GM19397 (cell line): ENCODE measurements around the gene CACUL1.
"Not testable (repeated sequence)": the region's sequence is repeated elsewhere in the genome, so short reads cannot be mapped to it uniquely, and the experiment has no call there.

Source experiments
- ATAC-seq: cut with Tn5 transposase; IDR thresholded peaks from one replicate; pipeline ENCODE4 v1.9.1; 2021; ENCODE audit warnings: mild to moderate bottlenecking, moderate library complexity; ENCODE audit not compliant: unreplicated experiment

CACUL1 gene

GRCh38 chr10:118692872-118693271 lies 61.9 kb downstream of the CACUL1 start:
- no peak for ATAC-seq

GRCh38 chr10:118689070-118689858 lies 65.5 kb downstream of the CACUL1 start:
- ATAC-seq, result no peak

DNA sequence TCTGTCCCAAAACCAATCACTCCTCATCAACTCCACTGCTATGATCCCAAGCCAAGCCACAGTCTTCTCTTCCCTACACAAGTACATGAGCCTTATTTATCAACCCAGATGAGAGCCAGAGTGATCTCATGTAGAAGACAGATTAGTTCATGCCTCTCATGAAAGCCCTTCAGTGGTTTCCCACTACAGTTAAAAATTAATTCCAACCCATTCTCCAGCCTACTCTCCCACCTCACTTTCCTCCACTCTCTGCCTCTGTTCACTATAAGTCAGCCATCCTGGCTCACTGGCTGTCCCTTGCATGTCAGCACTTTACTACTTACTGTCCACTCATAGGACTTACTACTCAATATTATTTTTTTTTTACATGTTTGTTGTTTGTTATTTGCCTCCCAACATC lies 67.3 kb downstream of the CACUL1 start:
- no peak for ATAC-seq

DNA sequence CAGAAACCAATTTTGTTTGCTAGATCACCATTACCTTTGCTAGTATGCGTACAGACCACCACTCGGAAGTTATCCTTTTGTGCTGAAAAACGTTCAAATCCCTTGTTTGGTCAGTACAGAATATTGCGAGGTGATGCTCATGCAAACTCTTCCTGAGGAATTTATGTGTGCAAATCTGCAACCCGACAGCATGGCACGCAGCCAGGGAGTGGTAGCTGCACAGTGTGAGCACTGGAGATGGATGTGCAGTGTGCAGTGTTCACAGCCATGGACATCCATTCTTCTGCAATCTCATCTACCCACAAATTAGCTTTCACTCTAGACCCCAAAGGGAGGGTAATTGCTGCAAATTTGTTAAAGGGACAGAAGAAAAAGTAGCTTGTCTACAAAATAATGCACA lies 72.2 kb downstream of the CACUL1 start:
- ATAC-seq, result no peak

GRCh38 chr10:118680197-118680596 lies 74.6 kb downstream of the CACUL1 start:
- no peak for ATAC-seq

- ATAC-seq, result no peak
Observed at GRCh38 chr10:118674226-118674919, 80.4 kb downstream of the CACUL1 start.

GRCh38 chr10:118672766-118673715 lies 81.7 kb downstream of the CACUL1 start:
- ATAC-seq, result no peak

DNA sequence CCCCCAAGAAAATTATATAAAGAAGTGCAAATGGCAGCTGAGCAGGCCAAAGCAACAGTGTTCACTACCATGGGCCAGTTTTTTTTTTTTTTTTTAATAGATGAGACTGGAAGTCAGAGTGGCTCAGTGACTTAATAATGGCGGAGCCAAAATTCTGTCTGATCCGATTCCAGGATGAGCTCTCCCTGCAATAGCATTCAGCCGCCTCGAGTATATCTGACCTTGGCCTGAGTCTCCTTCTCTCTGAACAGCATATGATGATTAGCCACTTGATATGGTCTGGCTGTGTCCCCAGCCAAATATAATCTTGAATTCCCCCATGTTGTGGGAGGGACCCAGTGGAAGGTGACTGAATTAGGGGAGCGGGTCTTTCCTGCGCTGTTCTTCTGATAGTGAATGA lies 82.6 kb downstream of the CACUL1 start:
- no peak for ATAC-seq

DNA sequence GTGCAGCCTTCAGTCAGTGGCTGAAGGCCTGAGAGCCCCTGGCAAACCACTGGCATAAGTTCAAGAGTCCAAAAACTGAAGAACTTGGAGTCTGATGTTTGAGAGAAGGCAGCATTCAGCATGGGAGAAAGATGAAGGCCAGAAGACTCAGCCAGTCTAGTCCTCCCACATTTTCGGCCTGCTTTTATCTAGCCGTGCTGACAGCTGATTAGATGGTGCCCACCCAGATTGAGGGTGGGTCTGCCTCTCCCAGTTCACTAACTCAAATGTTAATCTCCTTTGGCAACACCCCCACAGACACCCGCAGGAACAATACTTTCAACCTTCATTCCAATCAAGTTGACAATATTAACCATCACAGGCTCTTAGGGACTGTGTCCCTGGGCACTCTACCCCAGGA lies 83.5 kb downstream of the CACUL1 start:
- ATAC-seq, result not testable (repeated sequence)

- ATAC-seq, result no peak
Observed at GRCh38 chr10:118670472-118671124, 84.2 kb downstream of the CACUL1 start.

DNA sequence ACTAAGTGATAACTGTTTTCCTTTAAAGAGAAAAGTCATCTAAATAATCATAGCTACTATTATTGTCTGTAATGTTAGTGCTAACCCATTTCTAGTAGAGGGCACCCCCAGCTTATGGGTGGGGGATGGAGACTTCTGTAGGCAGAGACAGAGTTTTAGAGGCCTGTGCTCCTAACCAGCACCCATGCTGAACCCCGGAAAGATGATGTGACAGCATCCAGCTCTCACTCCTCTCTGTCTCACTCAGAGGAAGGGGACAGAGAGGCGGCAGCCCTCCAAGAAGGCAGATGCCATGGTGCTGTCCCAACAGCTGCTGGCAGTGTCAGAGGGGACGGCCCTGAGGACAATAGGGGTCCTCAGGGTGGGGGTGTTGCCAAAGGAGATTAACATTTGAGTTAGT lies 84.9 kb downstream of the CACUL1 start:
- ATAC-seq, result no peak

DNA sequence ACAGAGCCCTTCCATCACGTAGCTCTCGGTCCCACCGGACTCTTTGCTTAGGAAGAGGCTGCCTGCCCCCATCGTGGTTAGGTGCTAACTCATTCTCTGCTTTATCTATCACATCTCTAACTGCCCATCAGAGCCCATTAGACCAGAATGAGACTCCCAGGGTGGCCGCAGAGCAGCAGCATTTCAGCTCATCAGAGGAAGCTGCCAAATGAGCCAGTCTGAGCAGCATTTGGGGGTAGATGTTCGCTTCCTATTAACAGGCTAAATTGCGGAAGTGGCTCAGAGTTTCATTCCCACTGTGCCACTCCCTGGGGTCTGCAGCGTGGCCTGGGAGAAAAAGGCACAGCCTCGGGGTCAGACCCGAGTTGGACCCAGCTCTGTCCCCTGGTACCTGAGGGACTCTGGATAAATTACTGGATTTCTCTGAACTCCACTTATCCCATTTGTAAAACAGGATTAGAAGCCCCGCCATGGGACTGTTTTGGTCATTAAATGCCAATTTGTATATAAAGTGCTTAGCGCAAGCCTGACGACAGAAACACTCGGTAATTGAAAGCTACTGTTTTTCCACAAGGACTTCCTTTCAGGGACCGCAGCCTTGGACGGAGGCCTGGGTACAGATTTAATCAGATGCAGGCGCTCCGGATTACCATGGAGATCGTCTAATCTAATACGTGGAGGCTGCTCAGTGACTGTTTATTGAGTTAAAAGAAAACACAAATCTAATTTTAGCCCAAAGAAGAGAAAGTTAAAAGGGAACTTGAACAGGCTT lies 85.6 kb downstream of the CACUL1 start:
- ATAC-seq, result no peak

GRCh38 chr10:118668228-118668952 lies 86.4 kb downstream of the CACUL1 start:
- no peak for ATAC-seq

DNA sequence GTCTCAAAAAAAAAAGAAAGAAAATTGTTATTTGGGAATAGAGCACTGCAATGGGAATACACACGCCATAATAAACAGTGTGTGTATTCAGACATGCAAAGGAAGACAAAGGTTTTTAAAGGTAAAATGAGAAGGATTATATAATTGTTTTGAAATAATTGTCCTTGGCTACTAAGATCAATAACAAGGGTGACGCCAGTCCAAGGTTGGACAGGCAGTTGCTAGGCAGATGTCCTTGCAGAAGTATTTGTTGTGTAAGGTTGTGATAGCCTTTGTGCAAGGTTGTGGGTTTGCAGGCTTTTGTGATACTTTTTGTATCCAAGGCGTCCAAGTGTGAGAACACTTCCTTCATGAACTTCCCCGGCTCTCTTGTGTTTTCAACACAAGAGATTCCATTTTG lies 87.0 kb downstream of the CACUL1 start:
- ATAC-seq, result no peak

DNA sequence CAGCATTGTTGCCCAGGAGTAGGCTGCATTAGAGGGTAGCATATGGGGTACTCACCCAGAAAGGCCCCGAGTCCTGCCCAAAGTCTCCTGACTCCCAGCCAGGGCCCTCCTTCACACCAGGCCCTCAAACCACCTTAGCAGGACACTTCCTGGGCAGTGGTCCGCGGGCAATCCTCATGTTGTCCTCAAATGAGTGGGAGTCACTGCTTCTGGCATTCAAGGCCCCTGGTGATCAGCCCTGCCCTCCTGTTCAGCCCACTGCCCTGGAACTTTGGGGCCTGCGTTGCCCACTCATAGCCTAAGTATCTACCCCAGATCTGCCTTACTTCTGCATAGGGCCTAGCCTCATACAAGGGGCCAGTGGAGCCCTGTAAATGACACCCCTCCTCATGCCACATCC lies 88.4 kb downstream of the CACUL1 start:
- ATAC-seq, result no peak

DNA sequence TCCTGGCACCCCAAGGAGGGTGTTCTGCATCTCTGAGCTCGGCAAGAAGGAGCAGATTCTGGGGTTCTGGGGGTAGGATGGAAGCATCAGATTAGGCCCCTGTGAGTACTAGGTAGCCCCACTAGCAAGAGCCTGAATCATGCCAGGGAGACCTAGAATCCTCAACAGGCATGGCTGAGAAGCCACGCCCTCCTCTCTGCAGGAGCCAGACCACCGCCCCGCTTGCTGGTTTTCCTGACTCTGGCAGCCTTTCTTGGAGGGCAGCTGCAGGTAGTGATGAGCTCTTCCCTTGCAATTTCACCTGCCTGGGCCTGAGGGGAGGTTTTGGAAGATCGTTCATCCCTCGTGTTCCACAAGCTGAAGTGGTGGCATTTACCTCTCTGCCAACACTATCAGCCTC lies 90.4 kb downstream of the CACUL1 start:
- no peak for ATAC-seq

- ATAC-seq, result no peak
Observed at GRCh38 chr10:118663176-118663575, 91.6 kb downstream of the CACUL1 start.

DNA sequence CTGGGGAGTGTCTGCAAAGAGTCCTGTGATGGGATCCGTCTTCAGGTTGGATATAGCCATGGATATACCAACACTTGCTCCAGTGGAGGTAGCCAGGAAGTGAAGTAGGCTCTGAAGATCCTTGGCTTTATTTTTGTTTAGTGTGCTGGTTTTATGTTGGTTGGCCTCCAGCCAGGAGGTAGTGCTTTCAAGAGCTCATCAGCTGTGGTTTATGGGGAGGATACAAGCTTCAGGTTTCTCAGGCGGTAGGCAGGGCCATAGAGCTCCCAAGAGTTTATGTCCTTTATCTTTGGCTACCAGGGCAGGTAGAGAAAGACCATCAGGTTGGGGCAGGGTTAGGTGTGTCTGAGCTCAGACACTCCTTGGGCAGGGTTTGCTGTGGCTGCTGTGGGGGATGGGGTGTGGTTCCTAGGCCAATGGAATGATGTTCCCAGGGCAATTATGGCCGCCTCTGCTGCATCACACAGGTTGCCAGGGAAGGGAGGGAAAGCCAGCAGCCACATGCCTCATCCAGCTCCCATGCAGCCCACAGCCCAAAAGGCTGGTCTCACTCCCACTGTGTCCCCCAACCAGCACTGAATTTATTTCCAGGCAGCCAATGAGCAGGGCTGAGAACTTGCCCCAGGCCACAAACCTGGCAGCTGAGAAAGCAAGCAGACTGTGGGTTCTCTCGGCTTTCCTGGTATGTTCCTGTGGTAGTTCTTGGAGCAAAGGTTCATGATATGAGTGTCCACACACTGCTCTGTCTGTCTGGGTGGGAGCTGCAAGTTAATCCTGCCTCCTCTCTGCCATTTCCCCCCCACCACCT lies 92.3 kb downstream of the CACUL1 start:
- no peak for ATAC-seq

DNA sequence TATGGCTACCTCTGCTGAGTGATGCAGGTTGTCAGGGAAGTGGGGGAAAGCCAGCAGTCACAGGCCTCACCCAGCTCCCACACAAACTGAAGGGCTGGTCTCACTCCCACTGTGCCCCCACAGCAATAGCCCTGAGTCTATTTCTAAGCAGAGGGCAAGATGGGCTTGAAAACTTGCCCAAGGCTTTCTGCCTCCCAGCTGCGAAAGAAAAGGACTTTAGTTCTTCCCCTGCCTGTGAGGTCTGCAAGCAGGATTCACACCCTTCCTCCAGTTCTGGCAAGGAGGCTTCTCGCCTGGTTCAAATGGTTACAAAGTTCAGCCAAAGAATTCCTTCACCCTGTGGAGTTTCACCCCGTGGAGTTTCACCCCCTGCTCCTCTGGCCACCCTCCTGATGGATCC lies 96.0 kb downstream of the CACUL1 start:
- no peak for ATAC-seq
